Measurements from ENCODE around the gene ECT2.

- TF ChIP-seq CTCF (conservative IDR thresholded peaks at IDR 0.05; ENCODE audit: low read depth, low read length) (no peak), EZH2 (IDR thresholded peaks at IDR 0.05; ENCODE audit: low read length, unreplicated experiment) (no peak), EZH2phosphoT487 (IDR thresholded peaks at IDR 0.05; ENCODE audit: borderline replicate concordance, low read length) (no peak)
Observed at GRCh38 chr3:172786036-172786435, 35.5 kb downstream of the ECT2 start.

Measured in PC-3 (cell line).